SK-N-MC (cell line): Measurements from ENCODE around the gene SMURF2.

Source experiments
- EZH2 ChIP-seq: fragments of 200-600 bp; sonication (generic); IDR thresholded peaks from one replicate; pipeline ENCODE4 v1.6.1; 2017; ENCODE audit warnings: antibody characterized with exemption
- POLR2AphosphoS5 ChIP-seq: IDR thresholded peaks from 2 replicates; pipeline ENCODE4 v1.6.1; 2012; ENCODE audit warnings: mild to moderate bottlenecking, low read depth, low read length, borderline replicate concordance

DNA sequence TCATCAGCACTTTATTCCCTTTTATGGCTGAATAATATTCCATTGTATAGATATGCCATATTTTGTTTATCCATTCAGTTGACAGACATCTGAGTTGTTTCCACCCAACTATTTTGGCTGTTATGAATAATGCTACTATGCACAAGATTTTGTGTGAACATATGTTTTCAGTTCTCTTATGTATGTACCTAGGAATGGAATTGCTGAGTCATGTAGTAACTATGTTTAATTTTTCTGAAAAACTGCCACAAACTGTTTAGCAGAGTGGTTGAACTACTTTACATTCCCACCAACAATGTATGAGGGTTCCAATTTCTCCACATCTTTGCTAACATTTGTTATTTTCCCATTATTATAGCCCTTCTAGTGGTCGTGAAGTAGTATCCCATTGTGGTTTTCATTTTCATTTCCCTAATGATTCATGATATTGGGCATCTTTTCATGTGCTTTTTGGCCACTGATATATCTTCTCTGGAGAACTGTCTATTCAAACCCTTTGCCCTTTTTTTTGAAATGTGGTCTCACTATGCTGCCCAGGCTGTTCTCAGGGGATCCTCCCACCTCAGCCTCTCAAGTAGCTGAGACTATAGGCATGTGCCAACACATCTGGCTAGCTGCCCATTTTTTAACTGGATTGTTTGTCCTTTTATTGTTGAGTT lies 26.3 kb downstream of the SMURF2 start:
- TF ChIP-seq POLR2AphosphoS5 (no peak), EZH2 (no peak)
